OCI-LY7 (cell line): ENCODE results near the gene AMDHD1. TPM values are rescaled to one million over a fixed set of nuclear protein-coding genes. Genes with fewer than 3 reads are reported as not detected.

Experiments used
- BruUV-seq: library from RNA; stranded (reverse); fragments of 400-500 nt; replicated peaks from 2 replicates; lab custom pipeline; 2021; lab: Mats Ljungman, UMichigan
- CTCF ChIA-PET: fragments of 300-600 bp; sonication (Branson Sonifier 250); formaldehyde crosslinking; loops from one replicate; lab custom pipeline; 2022; ENCODE audit warnings: antibody characterized with exemption; ENCODE audit not compliant: unreplicated experiment; lab: Charles Lee
- POLR2A ChIA-PET: fragments of 300-600 bp; sonication (Branson Sonifier 250); formaldehyde crosslinking; loops from one replicate; lab custom pipeline; 2022; ENCODE audit warnings: antibody characterized with exemption; lab: Charles Lee
- DNase-seq: peaks from one replicate; pipeline ENCODE4 v3.0.0-alpha.2; 2015; ENCODE audit warnings: low spot score
- H2AFZ ChIP-seq: fragments of 200-600 bp; sonication (generic), shearing (Covaris generic); 2 replicates; pipeline ENCODE4 v1.6.1; 2014; ENCODE audit warnings: mild to moderate bottlenecking, antibody characterized with exemption, low read length, moderate library complexity
- H3K27ac ChIP-seq: fragments of 200-600 bp; sonication (generic); 2 replicates; pipeline ENCODE4 v1.5.1; 2014; ENCODE audit warnings: mixed run types, low read depth, mild to moderate bottlenecking, moderate library complexity, low read length, inconsistent platforms; ENCODE audit not compliant: poor library complexity, severe bottlenecking
- H3K36me3 ChIP-seq: fragments of 200-600 bp; sonication (generic); 2 replicates; pipeline ENCODE4 v1.6.1; 2014; ENCODE audit warnings: mild to moderate bottlenecking, antibody characterized with exemption, low read length, moderate library complexity, mixed read lengths; ENCODE audit not compliant: insufficient read depth
- H3K4me1 ChIP-seq: fragments of 200-600 bp; sonication (generic); 2 replicates; pipeline ENCODE4 v1.5.1; 2014; ENCODE audit warnings: mild to moderate bottlenecking, low read length; ENCODE audit not compliant: insufficient read depth, poor library complexity, severe bottlenecking
- H3K4me2 ChIP-seq: fragments of 200-600 bp; sonication (generic); 2 replicates; pipeline ENCODE4 v1.6.1; 2014; ENCODE audit warnings: mild to moderate bottlenecking, low read length
- H3K4me3 ChIP-seq: fragments of 200-600 bp; sonication (generic); 2 replicates; pipeline ENCODE4 v1.5.1; 2014; ENCODE audit warnings: mild to moderate bottlenecking, low read depth, low read length; ENCODE audit not compliant: poor library complexity, severe bottlenecking
- H3K79me2 ChIP-seq: fragments of 200-600 bp; sonication (generic); 2 replicates; pipeline ENCODE4 v1.6.1; 2016; ENCODE audit warnings: low read depth, mild to moderate bottlenecking, low read length, moderate library complexity, mixed read lengths; ENCODE audit not compliant: insufficient read depth
- H3K9me2 ChIP-seq: fragments of 200-600 bp; sonication (generic); 2 replicates; pipeline ENCODE4 v1.6.1; 2016; ENCODE audit warnings: mild to moderate bottlenecking, low read length, mixed read lengths; ENCODE audit not compliant: insufficient read depth
- H3K9me3 ChIP-seq: fragments of 200-600 bp; sonication (generic); 2 replicates; pipeline ENCODE4 v1.6.1; 2014; ENCODE audit warnings: mild to moderate bottlenecking, mixed run types, low read length, mixed read lengths
- H4K20me1 ChIP-seq: fragments of 200-600 bp; sonication (generic); 2 replicates; pipeline ENCODE4 v1.6.1; 2014; ENCODE audit warnings: mild to moderate bottlenecking, antibody characterized with exemption, low read length, moderate library complexity, mixed read lengths; ENCODE audit not compliant: insufficient read depth
- CTCF ChIP-seq: fragments of 200-600 bp; sonication (generic); conservative IDR thresholded peaks from 2 replicates; pipeline ENCODE4 v1.5.1; 2014; ENCODE audit warnings: mild to moderate bottlenecking, antibody characterized with exemption, low read length, moderate library complexity, mixed read lengths
- EZH2phosphoT487 ChIP-seq: fragments of 200-600 bp; sonication (generic); IDR thresholded peaks from 2 replicates; pipeline ENCODE4 v1.6.1; 2018; ENCODE audit warnings: low read depth, borderline replicate concordance, mild to moderate bottlenecking, mixed run types, antibody characterized with exemption, low read length, moderate library complexity, mixed read lengths
- intact Hi-C: fragments of 100-400 bp; cut with micrococcal nuclease; formaldehyde crosslinking; loops from one replicate; pipeline ENCODE4 v1.10.0; 2022; ENCODE audit not compliant: unreplicated experiment
- total RNA-seq, 2 experiments: library from RNA; depleted of rRNA in 1 of 2; stranded (reverse); fragments of >200 nt in 1 of 2; shearing (Covaris generic) in 1 of 2; gene quantifications; 2 replicates each; pipeline ENCODE4 v1.2.3, GENCODE V29; 2014 to 2022

Gene AMDHD1
- total RNA-seq, 2 experiments from 2014 or later = 0.50 to 2.8 TPM

GRCh38 chr12:95997276-95997675 is 54.1 kb downstream of the AMDHD1 start:
- Histone ChIP-seq H3K36me3 (peaks cover 20% of the 10 kb centered on the region), H4K20me1 (no peaks in the 10 kb centered on the region), H3K4me1 (peaks cover 7% of the 10 kb centered on the region), H3K9me2 (no peaks in the 10 kb centered on the region), H3K79me2 (no peaks in the 10 kb centered on the region), H3K27ac (no peak overlapping the region), H3K4me2 (no peak overlapping the region), H3K9me3 (no peaks in the 10 kb centered on the region), H3K4me3 (no peak overlapping the region), H2AFZ (no peak overlapping the region)
- no peak for TF ChIP-seq CTCF
- no peak for TF ChIP-seq EZH2phosphoT487
- ChIA-PET POLR2A (no interaction called here), CTCF (no interaction called here)
- intact Hi-C loops = loop anchor here (10.0 kb wide), 2 partner anchors 292 to 372 kb away; no protein-coding TSS in a partner anchor
- BruUV-seq = no TSS peak
- no peak for DNase-seq

DNA sequence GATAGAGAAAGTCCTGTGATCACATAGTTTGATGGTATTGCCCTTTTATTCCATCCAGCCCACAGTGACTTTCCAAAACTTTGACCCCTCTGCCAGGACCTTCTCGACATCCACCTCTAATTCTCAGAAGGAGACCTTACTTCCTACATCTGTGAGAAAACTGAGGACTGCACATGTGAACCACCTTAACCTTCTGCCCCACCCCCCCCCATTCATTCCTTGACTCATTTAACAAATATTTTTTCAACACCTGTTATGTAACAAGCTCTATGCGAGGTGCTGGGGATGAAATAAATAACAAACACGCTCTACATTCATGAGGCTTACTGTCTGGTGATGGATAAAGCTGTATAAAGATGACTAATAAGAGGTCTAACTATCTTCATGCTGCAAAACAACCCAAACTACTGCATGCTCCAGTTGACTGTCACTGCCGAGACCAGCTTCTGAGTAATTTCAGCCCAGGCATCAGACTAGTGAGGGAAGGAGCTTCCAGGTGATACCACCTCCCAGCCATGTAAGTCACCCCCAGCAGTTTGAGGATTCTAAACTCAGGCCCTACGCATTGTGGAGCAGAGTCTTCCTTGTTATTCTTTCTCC is 54.9 kb downstream of the AMDHD1 start:
- no peak overlapping the region for H3K27ac ChIP-seq
- no peak for DNase-seq
- H3K9me2 ChIP-seq = no peaks in the 10 kb centered on the region
- intact Hi-C loops = loop anchor here (1.0 to 10.0 kb wide), 3 partner anchors 80 to 373 kb away; no protein-coding TSS in a partner anchor
- no peak for TF ChIP-seq CTCF
- TF ChIP-seq EZH2phosphoT487 = no peak
- H3K4me1 ChIP-seq = peaks cover 7% of the 10 kb centered on the region
- no TSS peak for BruUV-seq
- no peaks in the 10 kb centered on the region for H4K20me1 ChIP-seq
- H2AFZ ChIP-seq = no peak overlapping the region
- POLR2A ChIA-PET = interaction anchor here (0.8 to 1.0 kb wide), 3 partner anchors 8 to 38 kb away, joined by 4 to 5 read pairs (median 4); partner anchors contain the start of gene LTA4H
- H3K4me3 ChIP-seq = no peak overlapping the region
- H3K9me3 ChIP-seq = no peaks in the 10 kb centered on the region
- no peaks in the 10 kb centered on the region for H3K79me2 ChIP-seq
- CTCF ChIA-PET = interaction anchor here (0.6 to 1.3 kb wide), 6 partner anchors 8 to 246 kb away, joined by 3 to 8 read pairs (median 4); no protein-coding TSS in a partner anchor
- H3K36me3 ChIP-seq = peaks cover 27% of the 10 kb centered on the region
- H3K4me2 ChIP-seq = no peak overlapping the region
